Measurements from ENCODE around the gene ARHGEF25. TPM values are rescaled to one million over a fixed set of nuclear protein-coding genes. Genes with fewer than 3 reads are reported as not detected.

The ARHGEF25 gene
- total and polyA plus RNA-seq, 2 of the 13 experiments (the other 11 are each of a cell fraction or from before 2014, with no cell fraction given): 11.5 to 12.5 TPM

GRCh38 chr12:57604992-57605810, 6.0 kb upstream of the ARHGEF25 start (continued):
- TF ChIP-seq TFAP4 (IDR thresholded peaks at IDR 0.05; ENCODE audit: borderline replicate concordance, low read depth) (peak; percentile 23; the same call in 1 of the 2 replicates), ATF4 (CRISPR knock-in tag; IDR thresholded peaks at IDR 0.05) (0 out of 4 replicates have a peak, but pooled peaks of 1 of the 2 experiments have one; percentile 21), ZNF687 (CRISPR knock-in tag; IDR thresholded peaks at IDR 0.05) (peak; percentile 55), ZNF343 (CRISPR knock-in tag; IDR thresholded peaks at IDR 0.05) (no peak), DNMT1 (CRISPR knock-in tag; IDR thresholded peaks at IDR 0.05) (no peak), SMAD1 (CRISPR knock-in tag; IDR thresholded peaks at IDR 0.05; ENCODE audit: borderline replicate concordance, low read depth) (0 out of 2 replicates have a peak, but pooled peaks have one; percentile 22), ZNF784 (CRISPR knock-in tag; IDR thresholded peaks at IDR 0.05; ENCODE audit: borderline replicate concordance) (peak; percentile 25; the same call in 1 of the 2 replicates), GABPB1 (CRISPR knock-in tag; IDR thresholded peaks at IDR 0.05) (peak; percentile 43; the same call in 1 of the 2 replicates), ZFX (CRISPR knock-in tag; IDR thresholded peaks at IDR 0.05; ENCODE audit: low read depth) (peak; percentile 59; the same call in 1 of the 2 replicates), TBX2 (CRISPR knock-in tag; IDR thresholded peaks at IDR 0.05; ENCODE audit: borderline replicate concordance) (0 out of 2 replicates have a peak, but pooled peaks have one; percentile 10)
